Heart right ventricle (tissue), 16 donors: ENCODE results near the gene RNU2-63P. TPM values are rescaled to one million over a fixed set of nuclear protein-coding genes. Genes with fewer than 3 reads are reported as not detected.

ENCODE experiments used
- ATAC-seq, 8 donors: fragments of 200-7000 bp; cut with Tn5 transposase; one replicate each; pipeline ENCODE4 v1.9.1; 2020; ENCODE audit warnings: mild to moderate bottlenecking in 8 of 8, moderate library complexity in 8 of 8, moderate number of reproducible peaks in 1 of 8
- DNase-seq, 2 donors: peaks; one replicate each; pipeline ENCODE4 v3.0.0-alpha.2; 2020
- H3K27ac ChIP-seq, 10 donors: fragments of 200-600 bp; sonication (generic) in 2 of 10; one replicate each; pipeline versions ENCODE4 v1.5.0 to v1.8.0; 2020 to 2022; ENCODE audit warnings: mild to moderate bottlenecking in 3 of 10
- H3K27me3 ChIP-seq, 7 donors: fragments of 200-600 bp; one replicate each; pipeline ENCODE4 v1.8.0; 2021 to 2022; ENCODE audit warnings: mild to moderate bottlenecking in 2 of 7
- H3K36me3 ChIP-seq, 9 donors: fragments of 200-600 bp; sonication (generic) in 1 of 9; one replicate each; pipeline versions ENCODE4 v1.5.0 to v1.8.0; 2020 to 2022; ENCODE audit warnings: mild to moderate bottlenecking in 2 of 9
- H3K4me1 ChIP-seq, 9 donors: fragments of 200-600 bp; sonication (generic) in 1 of 9; one replicate each; pipeline versions ENCODE4 v1.5.0 to v1.8.0; 2020 to 2022; ENCODE audit warnings: mild to moderate bottlenecking in 4 of 9
- H3K4me3 ChIP-seq, 10 donors: fragments of 200-600 bp; sonication (generic) in 2 of 10; one replicate each; pipeline versions ENCODE4 v1.5.0 to v1.8.0; 2020 to 2022; ENCODE audit warnings: mild to moderate bottlenecking in 7 of 10, moderate library complexity in 2 of 10
- H3K9me3 ChIP-seq, 11 donors: fragments of 200-600 bp in 10 of 11; sonication (generic) in 2 of 11; one replicate each; pipeline versions ENCODE4 v1.5.0 to v1.8.0; 2013 to 2022; ENCODE audit warnings: mild to moderate bottlenecking in 2 of 11, control low read depth in 1 of 11, moderate library complexity in 1 of 11
- WGBS, 2 donors: extraction: QIAGEN DNeasy Blood & Tissue Kit; methylation state at CpG; one replicate each; pipeline ENCODE4 v1.1.7; 2013; ENCODE audit warnings: inconsistent platforms in 1 of 2; 5-methylcytosine and 5-hydroxymethylcytosine counted together
- intact Hi-C, 10 donors: fragments of 100-400 bp; cut with DNase I; formaldehyde crosslinking; loops; one replicate each; pipeline versions ENCODE4 v1.11.1 to v1.14.2; 2022
- polyA plus RNA-seq, 2 donors: library from polyadenylated mRNA; stranded (reverse); fragments of 200-250 nt; gene quantifications; one replicate each; pipeline ENCODE4 v1.2.3, GENCODE V29; 2013
- total RNA-seq, 10 donors: library from RNA; stranded (reverse); fragmentation: NEBNext Ultra II Directional in 3 of 10; extraction: Animal tissue kit (Norgen Biotek cat#: 25700) in 3 of 10; gene quantifications; one replicate each; pipeline versions ENCODE4 v1.2.1 to v1.2.4, GENCODE V29; 2021 to 2023
- TF ChIP-seq, protein P1 (sequence below), 9 donors: fragments of 200-600 bp; sonication (generic) in 2 of 9; IDR thresholded peaks; one replicate each; pipeline versions ENCODE4 v1.5.0 to v1.8.0; 2021 to 2022; ENCODE audit warnings: antibody characterized with exemption in 9 of 9, mild to moderate bottlenecking in 5 of 9, moderate library complexity in 1 of 9
- donor health status: Arrhythmogenic right ventricular cardiomyopathy.
- donor health status: ischemic (EF 13 %, LVEDD 7.1; RV severe dilation, severe dysfunction).
- donor health status: healthy with polysubstance abuse.
- donor health status: DM: no; HTN: yes; CAD: no.
- donor health status: DM: no; HTN: no; CAD: no.
- donor health status: ischemic (EF 25% LVEDD 6.9; RV normal size, moderate dysfunction).
- donor health status: ischemic (EF 25% LVEDD 5.7; RV mildly dilated, moderate dysfunction).
- donor health status: healthy.
- donor health status: DM: yes; HTN: yes; CAD: no.
- donor health status: Ischemic cardiomyopathy.
- donor health status: ischemic (EF 35%, LVEDD 5.7; RV mildly dilated, moderate dysfunction).
- donor health status: nonischemic (EF 11% LVEDD 7.7; RV severe dilation, severe dysfunction).
- donor health status: DM: yes; HTN: yes; CAD: no.
- donor health status: PGD.
- donor health status: ischemic (EF 29% LVEDD 5.4; RV normal size, mild dysfunction).
- donor health status: nonischemic (EF 23%, LVEDD 6.1; RV moderate dilation, normal function).

The RNU2-63P gene
- total and polyA plus RNA-seq, 12 donors = 4.0 to 7.0 TPM; not detected in 10

DNA sequence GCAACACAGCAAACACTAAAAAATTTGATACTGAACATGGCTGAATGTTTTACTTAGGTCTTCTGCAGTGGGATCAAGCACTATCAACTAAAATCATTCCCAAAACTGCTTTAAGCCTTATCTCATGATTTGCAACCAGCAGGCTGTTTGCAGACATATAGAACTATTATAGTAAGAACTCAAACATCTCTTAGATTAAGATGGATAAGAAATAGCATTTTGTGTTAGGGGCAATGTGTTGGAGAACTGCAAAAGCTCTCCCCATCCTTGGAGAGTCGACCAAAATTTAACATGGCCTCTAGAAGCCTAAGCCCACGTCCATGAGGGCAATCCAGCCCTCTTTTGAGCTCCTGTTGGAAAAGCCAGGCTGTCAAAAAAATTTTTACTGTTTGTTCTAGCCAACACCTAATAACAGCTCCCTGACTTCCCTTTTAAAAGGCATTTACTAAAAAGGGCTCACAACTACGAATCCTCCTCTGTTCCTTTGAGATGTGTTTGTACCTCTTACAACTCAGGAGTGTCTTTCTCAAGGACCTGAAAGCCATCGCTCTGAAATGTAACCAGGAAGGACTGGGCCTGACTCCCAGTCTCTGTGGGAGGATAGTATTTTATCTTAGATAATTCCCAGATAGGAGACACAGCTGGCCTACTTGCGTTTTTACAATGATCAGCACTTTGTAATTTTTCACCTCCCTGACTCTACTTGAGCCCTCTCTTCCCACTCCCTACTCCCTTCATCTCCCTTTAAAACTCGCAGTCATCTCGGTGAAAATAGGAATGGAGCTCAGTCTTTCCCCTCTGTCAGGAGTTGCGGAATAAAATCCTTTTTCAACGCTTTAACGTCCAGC lies 37.8 kb upstream of the RNU2-63P start:
- intact Hi-C loops = loop anchor here in 1 of 10 donors (10.0 kb wide), 1 partner anchor 1269 kb away; no protein-coding TSS in a partner anchor
- no peaks in the 10 kb centered on the region for H3K9me3 ChIP-seq
- H3K27ac ChIP-seq = peak overlapping the region; percentile 90 to 100 (median 98)
- H3K27me3 ChIP-seq = no peaks in the 10 kb centered on the region
- DNase-seq (no peak), ATAC-seq (no peak)
- WGBS, 2 donors = 53 to 55% methylated on average over 10 of the region's 10 CpGs
- H3K4me3 ChIP-seq = peak overlapping the region; percentile 70 to 95 (median 86)
- H3K4me1 ChIP-seq = peaks cover 0 to 45% (median 40%) of the 10 kb centered on the region in 9 donors
- TF ChIP-seq, protein P1, sequence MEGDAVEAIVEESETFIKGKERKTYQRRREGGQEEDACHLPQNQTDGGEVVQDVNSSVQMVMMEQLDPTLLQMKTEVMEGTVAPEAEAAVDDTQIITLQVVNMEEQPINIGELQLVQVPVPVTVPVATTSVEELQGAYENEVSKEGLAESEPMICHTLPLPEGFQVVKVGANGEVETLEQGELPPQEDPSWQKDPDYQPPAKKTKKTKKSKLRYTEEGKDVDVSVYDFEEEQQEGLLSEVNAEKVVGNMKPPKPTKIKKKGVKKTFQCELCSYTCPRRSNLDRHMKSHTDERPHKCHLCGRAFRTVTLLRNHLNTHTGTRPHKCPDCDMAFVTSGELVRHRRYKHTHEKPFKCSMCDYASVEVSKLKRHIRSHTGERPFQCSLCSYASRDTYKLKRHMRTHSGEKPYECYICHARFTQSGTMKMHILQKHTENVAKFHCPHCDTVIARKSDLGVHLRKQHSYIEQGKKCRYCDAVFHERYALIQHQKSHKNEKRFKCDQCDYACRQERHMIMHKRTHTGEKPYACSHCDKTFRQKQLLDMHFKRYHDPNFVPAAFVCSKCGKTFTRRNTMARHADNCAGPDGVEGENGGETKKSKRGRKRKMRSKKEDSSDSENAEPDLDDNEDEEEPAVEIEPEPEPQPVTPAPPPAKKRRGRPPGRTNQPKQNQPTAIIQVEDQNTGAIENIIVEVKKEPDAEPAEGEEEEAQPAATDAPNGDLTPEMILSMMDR (IDR thresholded peaks at IDR 0.05) = no peak
- H3K36me3 ChIP-seq = peaks cover 0 to 5% (median 0%) of the 10 kb centered on the region in 9 donors

GRCh38 chr2:88053296-88053695 lies 36.9 kb upstream of the RNU2-63P start:
- ATAC-seq = no peak

DNA sequence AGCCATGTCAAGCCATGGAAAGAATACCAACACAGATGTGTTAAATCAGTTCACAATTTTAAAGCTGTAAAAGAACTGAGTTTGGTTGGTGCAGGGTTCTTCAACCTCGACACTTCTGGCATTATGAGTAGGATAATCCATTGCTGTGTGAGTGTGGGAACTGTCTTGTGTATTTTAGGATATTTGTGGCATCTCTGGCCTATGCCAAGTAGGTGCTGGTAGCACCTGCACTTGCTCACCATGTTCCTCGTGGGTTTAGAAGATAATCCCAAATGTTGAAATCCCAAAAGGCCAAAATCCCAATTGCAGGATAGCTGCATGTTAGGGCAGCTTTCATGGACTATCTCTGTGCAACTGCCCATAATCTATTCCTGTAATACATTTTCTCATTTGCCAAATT lies 35.4 kb upstream of the RNU2-63P start:
- H3K4me3 ChIP-seq = no peak overlapping the region

More at GRCh38 chr2:88053296-88053695, 36.9 kb upstream of the RNU2-63P start:
- Histone ChIP-seq H3K9me3 (no peaks in the 10 kb centered on the region), H3K36me3 (peaks cover 0 to 7% (median 0%) of the 10 kb centered on the region in 9 donors), H3K27me3 (no peaks in the 10 kb centered on the region), H3K4me1 (peaks cover 0 to 49% (median 40%) of the 10 kb centered on the region in 9 donors), H3K4me3 (peak overlapping the region in 1 of 10 donors; percentile 86), H3K27ac (peak overlapping the region in 6 of 10 donors; percentile 22 to 100 (median 98))
- no peak for DNase-seq
- WGBS, 2 donors = 2% methylated on average over 1 of the region's 1 CpG
- intact Hi-C loops = loop anchor here in 1 of 10 donors (10.0 kb wide), 1 partner anchor 1268 kb away; no protein-coding TSS in a partner anchor
- TF ChIP-seq, protein P1 (IDR thresholded peaks at IDR 0.05) = no peak

GRCh38 chr2:88049622-88050021 lies 33.3 kb upstream of the RNU2-63P start:
- ATAC-seq = no peak
- H3K36me3 ChIP-seq = peaks cover 0 to 11% (median 0%) of the 10 kb centered on the region in 9 donors
- H3K27me3 ChIP-seq = no peaks in the 10 kb centered on the region
- 86 to 91% methylated on average over 1 of the region's 1 CpG for WGBS, 2 donors
- H3K9me3 ChIP-seq = no peaks in the 10 kb centered on the region
- DNase-seq = no peak
- H3K4me1 ChIP-seq = peaks cover 0 to 43% (median 35%) of the 10 kb centered on the region in 9 donors
- intact Hi-C loops = loop anchor here in 1 of 10 donors (10.0 kb wide), 1 partner anchor 1265 kb away; no protein-coding TSS in a partner anchor
- H3K27ac ChIP-seq = no peak overlapping the region
- TF ChIP-seq, protein P1 (IDR thresholded peaks at IDR 0.05) = no peak
- H3K4me3 ChIP-seq = no peak overlapping the region

More for the DNA sequence above, 35.4 kb upstream of the RNU2-63P start:
- peaks cover 0 to 50% (median 40%) of the 10 kb centered on the region in 9 donors for H3K4me1 ChIP-seq
- H3K27me3 ChIP-seq = no peaks in the 10 kb centered on the region
- no peak for ATAC-seq
- peak overlapping the region in 1 of 10 donors; percentile 15 for H3K27ac ChIP-seq
- no peak for DNase-seq
- WGBS, 2 donors = 70 to 72% methylated on average over 2 of the region's 2 CpGs
- H3K36me3 ChIP-seq = peaks cover 0 to 11% (median 0%) of the 10 kb centered on the region in 9 donors
- intact Hi-C loops = loop anchor here in 1 of 10 donors (10.0 kb wide), 1 partner anchor 1267 kb away; no protein-coding TSS in a partner anchor
- no peaks in the 10 kb centered on the region for H3K9me3 ChIP-seq
- TF ChIP-seq, protein P1 (IDR thresholded peaks at IDR 0.05) = no peak
